DND-41 (cell line): Measurements from ENCODE around the gene ZNRF2.

ENCODE experiments used
- ATAC-seq: fragments of 200-7000 bp; cut with Tn5 transposase; 3 replicates; pipeline ENCODE4 v1.9.1; 2021; ENCODE audit warnings: low read depth; ENCODE audit not compliant: insufficient read depth
- DNase-seq: peaks from one replicate; pipeline ENCODE4 v3.0.0-alpha.2; 2020
- H2AFZ ChIP-seq: 2 replicates; pipeline ENCODE4 v1.6.0; 2012; ENCODE audit warnings: low read depth, low read length
- H3K27ac ChIP-seq: 2 replicates; pipeline ENCODE4 v1.5.1; 2012; ENCODE audit warnings: low read length, inconsistent platforms
- H3K27me3 ChIP-seq: fragments of 200-600 bp; sonication (generic); 2 replicates; pipeline ENCODE4 v1.6.0; 2012; ENCODE audit warnings: low read length, mild to moderate bottlenecking, inconsistent platforms; ENCODE audit not compliant: insufficient read depth, poor library complexity
- H3K36me3 ChIP-seq: 2 replicates; pipeline ENCODE4 v1.5.1; 2012; ENCODE audit warnings: low read length, inconsistent platforms; ENCODE audit not compliant: insufficient read depth
- H3K4me1 ChIP-seq: 2 replicates; pipeline ENCODE4 v1.5.1; 2012; ENCODE audit warnings: mild to moderate bottlenecking, low read length; ENCODE audit not compliant: insufficient read depth
- H3K4me2 ChIP-seq: 2 replicates; pipeline ENCODE4 v1.6.0; 2012; ENCODE audit warnings: mild to moderate bottlenecking, moderate library complexity, low read length, inconsistent platforms; ENCODE audit not compliant: insufficient read depth
- H3K4me3 ChIP-seq, 2 experiments: fragments of 200-600 bp in 1 of 2; shearing (Covaris generic) in 1 of 2; 2 replicates each; pipeline ENCODE4 v1.5.1; 2012 to 2016; ENCODE audit warnings: inconsistent platforms in 2 of 2, low read length in 2 of 2, mild to moderate bottlenecking in 2 of 2, low read depth in 1 of 2, moderate library complexity in 1 of 2
- H3K79me2 ChIP-seq: 2 replicates; pipeline ENCODE4 v1.6.0; 2012; ENCODE audit warnings: low read length, inconsistent platforms; ENCODE audit not compliant: insufficient read depth
- H3K9ac ChIP-seq: 2 replicates; pipeline ENCODE4 v1.6.0; 2012; ENCODE audit warnings: low read depth, mild to moderate bottlenecking, inconsistent platforms, low read length, moderate library complexity
- H3K9me3 ChIP-seq: 2 replicates; pipeline ENCODE4 v1.5.1; 2012; ENCODE audit warnings: low read length, moderate library complexity, mild to moderate bottlenecking, inconsistent platforms; ENCODE audit not compliant: insufficient read depth, severe bottlenecking
- H4K20me1 ChIP-seq: 2 replicates; pipeline ENCODE4 v1.6.0; 2012; ENCODE audit warnings: low read length; ENCODE audit not compliant: insufficient read depth
- EZH2 ChIP-seq: IDR thresholded peaks from 3 replicates; pipeline ENCODE4 v1.6.1; 2012; ENCODE audit warnings: borderline replicate concordance, low read depth, mild to moderate bottlenecking, moderate library complexity, low read length, inconsistent platforms; ENCODE audit not compliant: severe bottlenecking
- TF ChIP-seq, protein P1 (sequence below): IDR thresholded peaks from 2 replicates; pipeline ENCODE4 v1.5.1; 2012; ENCODE audit warnings: borderline replicate concordance, low read length, moderate library complexity, mild to moderate bottlenecking; ENCODE audit not compliant: poor library complexity, severe bottlenecking; ENCODE audit errors: extremely low read depth

Gene ZNRF2

GRCh38 chr7:30313348-30313747, 29.0 kb downstream of the ZNRF2 start:
- Histone ChIP-seq H3K79me2 (peaks cover 95% of the 10 kb centered on the region), H3K27me3 (no peaks in the 10 kb centered on the region), H3K36me3 (no peaks in the 10 kb centered on the region), H2AFZ (no peak overlapping the region), H3K4me1 (no peaks in the 10 kb centered on the region), H3K27ac (no peak overlapping the region), H3K4me2 (no peak overlapping the region), H4K20me1 (peaks cover 73% of the 10 kb centered on the region), H3K9ac (no peak overlapping the region), H3K9me3 (no peaks in the 10 kb centered on the region), H3K4me3 (no peak overlapping the region)
- DNase-seq (no peak), ATAC-seq (no peak)
- TF ChIP-seq EZH2: no peak
- TF ChIP-seq, protein P1, sequence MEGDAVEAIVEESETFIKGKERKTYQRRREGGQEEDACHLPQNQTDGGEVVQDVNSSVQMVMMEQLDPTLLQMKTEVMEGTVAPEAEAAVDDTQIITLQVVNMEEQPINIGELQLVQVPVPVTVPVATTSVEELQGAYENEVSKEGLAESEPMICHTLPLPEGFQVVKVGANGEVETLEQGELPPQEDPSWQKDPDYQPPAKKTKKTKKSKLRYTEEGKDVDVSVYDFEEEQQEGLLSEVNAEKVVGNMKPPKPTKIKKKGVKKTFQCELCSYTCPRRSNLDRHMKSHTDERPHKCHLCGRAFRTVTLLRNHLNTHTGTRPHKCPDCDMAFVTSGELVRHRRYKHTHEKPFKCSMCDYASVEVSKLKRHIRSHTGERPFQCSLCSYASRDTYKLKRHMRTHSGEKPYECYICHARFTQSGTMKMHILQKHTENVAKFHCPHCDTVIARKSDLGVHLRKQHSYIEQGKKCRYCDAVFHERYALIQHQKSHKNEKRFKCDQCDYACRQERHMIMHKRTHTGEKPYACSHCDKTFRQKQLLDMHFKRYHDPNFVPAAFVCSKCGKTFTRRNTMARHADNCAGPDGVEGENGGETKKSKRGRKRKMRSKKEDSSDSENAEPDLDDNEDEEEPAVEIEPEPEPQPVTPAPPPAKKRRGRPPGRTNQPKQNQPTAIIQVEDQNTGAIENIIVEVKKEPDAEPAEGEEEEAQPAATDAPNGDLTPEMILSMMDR: no peak

- no peak overlapping the region for H3K4me2 ChIP-seq
Observed at GRCh38 chr7:30313793-30314192, 29.4 kb downstream of the ZNRF2 start.

DNA sequence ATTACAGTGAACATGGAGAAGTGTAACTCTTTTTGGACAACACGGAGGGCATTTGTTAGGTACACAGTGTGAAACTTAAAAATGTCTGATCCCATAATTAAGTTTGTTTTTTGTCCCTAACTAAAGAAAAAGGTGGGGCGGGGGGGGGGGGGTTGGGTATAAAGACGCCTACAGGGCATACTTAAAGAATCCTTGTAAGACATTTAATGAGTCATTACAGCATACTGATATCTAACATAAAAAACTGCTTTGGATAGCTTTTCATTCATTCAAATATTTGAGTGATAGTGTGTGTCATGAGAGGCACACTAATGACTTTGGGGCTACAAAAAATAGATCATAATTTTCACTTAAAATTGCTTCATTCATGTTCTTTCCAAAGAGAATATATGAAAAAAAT, 31.2 kb downstream of the ZNRF2 start:
- peaks cover 72% of the 10 kb centered on the region for H4K20me1 ChIP-seq
- no peaks in the 10 kb centered on the region for H3K9me3 ChIP-seq
- no peak overlapping the region for H2AFZ ChIP-seq
- DNase-seq (no peak), ATAC-seq (no peak)
- H3K36me3 ChIP-seq: no peaks in the 10 kb centered on the region
- no peaks in the 10 kb centered on the region for H3K4me1 ChIP-seq
- H3K79me2 ChIP-seq: peaks cover 94% of the 10 kb centered on the region
- H3K27me3 ChIP-seq: no peaks in the 10 kb centered on the region
- H3K4me2 ChIP-seq: no peak overlapping the region
- H3K9ac ChIP-seq: no peak overlapping the region
- H3K4me3 ChIP-seq: no peak overlapping the region
- TF ChIP-seq EZH2: no peak
- TF ChIP-seq, protein P1: no peak
- no peak overlapping the region for H3K27ac ChIP-seq

More at GRCh38 chr7:30313793-30314192, 29.4 kb downstream of the ZNRF2 start:
- H3K4me1 ChIP-seq: no peaks in the 10 kb centered on the region
- no peaks in the 10 kb centered on the region for H3K36me3 ChIP-seq
- ATAC-seq: no peak
- H3K79me2 ChIP-seq: peaks cover 95% of the 10 kb centered on the region
- H2AFZ ChIP-seq: no peak overlapping the region
- no peak for DNase-seq
- no peak overlapping the region for H3K4me3 ChIP-seq
- H3K27me3 ChIP-seq: no peaks in the 10 kb centered on the region
- H3K27ac ChIP-seq: no peak overlapping the region
- no peaks in the 10 kb centered on the region for H3K9me3 ChIP-seq
- peaks cover 73% of the 10 kb centered on the region for H4K20me1 ChIP-seq
- TF ChIP-seq EZH2: no peak
- TF ChIP-seq, protein P1: no peak
- no peak overlapping the region for H3K9ac ChIP-seq

- H3K4me3 ChIP-seq: no peak overlapping the region
- TF ChIP-seq EZH2: no peak
- TF ChIP-seq, protein P1: no peak
Observed at GRCh38 chr7:30320392-30320791, 36.0 kb downstream of the ZNRF2 start.

More at GRCh38 chr7:30320392-30320791, 36.0 kb downstream of the ZNRF2 start:
- no peak for DNase-seq
- Histone ChIP-seq H3K79me2 (peaks cover 91% of the 10 kb centered on the region), H3K9ac (no peak overlapping the region), H2AFZ (no peak overlapping the region), H3K4me2 (no peak overlapping the region), H3K4me1 (0 out of 2 replicates have a peak, but pooled peaks cover 10% of the 10 kb centered on the region), H3K27ac (no peak overlapping the region), H4K20me1 (peaks cover 47% of the 10 kb centered on the region), H3K9me3 (no peaks in the 10 kb centered on the region), H3K36me3 (peaks cover 7% of the 10 kb centered on the region; the same call in 1 of the 2 replicates), H3K27me3 (no peaks in the 10 kb centered on the region)
- no peak for ATAC-seq
